Measurements from ENCODE around the gene RNF133.

Gene RNF133

DNA sequence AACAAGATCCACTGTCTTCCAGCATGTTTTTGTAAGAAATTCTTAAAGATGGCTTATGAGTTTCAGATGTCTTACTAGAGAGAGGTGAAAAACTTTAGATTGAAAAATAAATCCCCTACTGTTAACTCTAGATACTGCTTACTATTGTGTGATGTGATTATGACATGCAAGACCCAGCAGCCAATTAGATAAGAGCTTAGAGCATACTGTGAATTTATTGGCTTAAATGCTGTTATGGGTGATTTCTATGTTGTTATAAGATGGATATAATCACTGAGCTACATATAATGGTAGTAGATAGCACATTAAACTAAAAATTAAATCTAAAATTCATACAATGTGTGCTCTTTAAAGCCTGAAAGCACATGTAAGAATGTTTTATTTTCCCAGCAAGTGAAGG lies at the start of gene RNF133:
RNF133 (minus strand) TSS at position 101 of the 400 bp plus-strand sequence. CDS start 199 bp downstream, outside the sequence.
- DNase-seq (ENCODE audit: low read depth in 2 of 2): no peak

DNA sequence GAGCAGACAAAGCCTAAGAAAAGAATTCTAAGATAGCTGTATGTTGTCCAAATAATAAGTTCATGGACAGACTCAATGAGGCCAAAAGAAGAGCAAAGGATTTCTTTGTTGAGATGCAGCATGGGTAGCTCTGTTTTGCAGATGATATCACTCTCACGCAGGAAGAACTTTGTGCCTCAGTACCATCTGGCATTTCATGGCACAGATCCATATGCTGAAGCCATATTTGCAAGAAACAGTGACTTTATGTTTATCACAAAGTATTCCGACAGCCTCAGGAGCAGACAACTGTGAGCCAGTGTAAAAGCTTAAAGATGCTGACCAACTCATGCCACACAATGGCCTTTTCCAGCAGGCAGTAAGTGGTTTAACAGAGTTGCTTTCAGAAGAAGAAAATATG lies 49.3 kb upstream of the RNF133 start:
- no peak for DNase-seq (ENCODE audit: low read depth in 2 of 2)

- DNase-seq (ENCODE audit: low read depth in 2 of 2): no peak
Measured at GRCh38 chr7:122746948-122747347, 48.0 kb upstream of the RNF133 start.

GRCh38 chr7:122743211-122743610 lies 44.3 kb upstream of the RNF133 start:
- no peak for DNase-seq (ENCODE audit: low read depth in 2 of 2)

DNA sequence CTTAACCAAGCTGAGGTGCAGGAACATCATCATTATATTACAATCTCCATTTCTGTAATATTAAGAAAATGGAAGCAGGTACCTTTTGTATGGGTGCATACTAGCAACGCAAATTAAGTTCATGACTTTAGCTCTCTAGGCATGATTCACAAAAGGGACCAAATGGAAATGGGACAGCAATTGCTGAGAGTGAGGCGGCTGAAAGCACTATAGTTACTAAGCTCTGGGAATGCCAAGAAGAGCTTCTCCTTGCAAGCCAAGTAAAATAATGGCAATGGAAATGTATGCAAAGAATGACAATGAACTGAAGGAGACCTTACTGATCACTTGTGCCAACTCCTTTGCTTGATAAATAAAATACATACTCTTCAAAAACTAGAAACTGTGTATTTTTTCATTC lies 40.0 kb upstream of the RNF133 start:
- no peak for DNase-seq (ENCODE audit: low read depth in 2 of 2)

GRCh38 chr7:122736183-122736582 lies 37.3 kb upstream of the RNF133 start:
- DNase-seq (ENCODE audit: low read depth in 2 of 2): no peak

DNA sequence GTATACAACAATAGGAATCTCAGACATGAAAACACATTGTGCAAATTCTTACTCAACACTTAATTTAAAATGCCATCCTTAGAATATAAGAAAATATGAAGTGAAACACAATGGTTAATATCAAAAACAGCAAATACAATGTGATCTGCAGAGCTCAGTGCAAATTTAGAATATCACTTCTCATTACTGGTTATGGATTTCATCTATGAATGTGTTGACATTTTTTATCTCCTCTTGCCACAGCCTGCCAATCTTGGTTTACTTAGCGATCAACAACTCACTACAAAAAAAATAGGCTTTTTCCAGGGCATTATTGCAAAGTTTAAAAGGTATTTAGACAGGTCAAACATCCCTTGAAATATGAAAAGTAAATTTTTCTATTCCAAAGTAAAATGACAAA lies 28.8 kb upstream of the RNF133 start:
- DNase-seq (ENCODE audit: low read depth in 2 of 2): no peak

DNA sequence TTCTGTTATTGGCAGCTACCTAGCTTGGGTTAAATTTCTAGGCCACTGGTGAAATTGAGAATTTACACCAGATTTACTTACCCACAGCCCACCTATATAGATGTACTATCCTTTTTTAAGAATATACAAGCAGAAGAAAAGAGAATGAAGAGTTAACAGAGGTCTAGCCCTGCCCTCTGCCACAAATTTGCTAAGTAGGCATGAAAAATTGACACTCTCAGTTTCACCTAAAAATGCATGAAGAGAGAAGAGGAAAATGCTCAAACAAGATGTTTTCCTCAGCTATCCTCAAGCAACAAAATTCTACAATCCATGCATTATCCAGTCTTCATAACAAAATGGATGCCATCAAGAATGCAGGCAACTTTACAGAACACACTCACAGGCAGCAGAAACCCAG lies 28.4 kb upstream of the RNF133 start:
- no peak for DNase-seq (ENCODE audit: low read depth in 2 of 2)

DNA sequence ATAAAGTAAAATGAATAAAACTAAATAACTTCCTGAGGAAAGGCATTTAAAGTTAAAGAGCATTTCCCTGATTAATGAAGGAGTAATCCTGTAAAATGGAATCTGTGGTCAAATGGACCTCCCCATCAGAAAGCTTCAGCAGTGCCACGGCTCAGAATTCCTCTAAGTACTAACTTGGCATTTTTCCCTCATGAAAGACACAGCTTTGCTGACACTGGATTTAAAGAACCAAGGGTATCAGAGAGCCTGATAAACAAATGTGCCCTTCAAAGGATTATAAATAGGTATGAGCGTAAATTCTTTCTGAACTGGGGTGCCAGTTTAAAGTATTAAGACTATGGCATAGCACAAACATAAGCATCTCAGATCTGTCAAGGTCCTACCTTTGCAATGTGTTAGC lies 28.0 kb upstream of the RNF133 start:
- no peak for DNase-seq (ENCODE audit: low read depth in 2 of 2)

DNA sequence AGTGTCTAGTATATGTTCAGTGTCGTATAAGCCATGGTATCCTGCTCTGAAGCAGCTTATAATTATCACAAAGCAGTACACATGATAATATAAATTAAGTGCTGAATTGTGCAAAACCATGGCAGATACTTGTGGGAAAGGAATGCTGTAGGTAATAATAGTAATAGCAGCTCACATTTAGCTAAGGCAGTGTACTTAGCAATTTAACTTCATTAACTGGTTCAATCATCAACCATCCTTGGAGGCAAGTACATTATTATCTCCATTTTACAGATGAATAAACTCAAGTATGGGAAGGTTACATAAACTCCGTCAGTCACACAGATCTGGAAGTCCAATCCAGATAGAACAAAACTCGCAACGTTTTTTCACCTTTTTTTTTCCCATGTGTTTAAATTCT lies 25.4 kb upstream of the RNF133 start:
- DNase-seq (ENCODE audit: low read depth in 2 of 2): no peak

DNA sequence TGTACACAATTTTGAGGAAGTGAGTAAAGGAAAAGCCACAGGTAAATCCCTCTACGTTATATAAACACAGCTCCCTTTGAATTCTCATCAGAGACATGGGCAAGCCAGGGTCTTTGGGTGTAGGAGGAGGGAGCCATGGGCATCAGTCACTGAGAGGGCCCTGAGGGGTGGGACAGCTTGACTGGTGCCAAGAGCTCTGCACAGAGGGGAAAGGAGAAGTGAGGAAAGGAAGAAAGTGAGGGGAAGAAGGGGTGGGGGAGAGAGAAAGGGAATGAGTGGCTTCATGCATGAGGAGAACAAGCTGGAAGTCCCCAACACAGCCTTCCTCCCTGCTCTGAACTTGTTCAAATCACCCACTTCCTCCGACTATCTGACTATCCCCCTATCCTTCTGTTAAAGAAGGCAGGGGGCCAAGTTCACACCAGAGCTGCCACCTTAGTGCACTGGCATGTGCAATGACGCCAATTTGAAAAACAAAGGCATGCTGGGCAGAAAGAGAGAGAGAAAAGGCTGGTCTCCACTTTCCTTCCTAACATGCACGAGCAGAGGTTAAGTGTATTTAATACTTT lies 20.2 kb upstream of the RNF133 start:
- DNase-seq (ENCODE audit: low read depth in 2 of 2): no peak

DNA sequence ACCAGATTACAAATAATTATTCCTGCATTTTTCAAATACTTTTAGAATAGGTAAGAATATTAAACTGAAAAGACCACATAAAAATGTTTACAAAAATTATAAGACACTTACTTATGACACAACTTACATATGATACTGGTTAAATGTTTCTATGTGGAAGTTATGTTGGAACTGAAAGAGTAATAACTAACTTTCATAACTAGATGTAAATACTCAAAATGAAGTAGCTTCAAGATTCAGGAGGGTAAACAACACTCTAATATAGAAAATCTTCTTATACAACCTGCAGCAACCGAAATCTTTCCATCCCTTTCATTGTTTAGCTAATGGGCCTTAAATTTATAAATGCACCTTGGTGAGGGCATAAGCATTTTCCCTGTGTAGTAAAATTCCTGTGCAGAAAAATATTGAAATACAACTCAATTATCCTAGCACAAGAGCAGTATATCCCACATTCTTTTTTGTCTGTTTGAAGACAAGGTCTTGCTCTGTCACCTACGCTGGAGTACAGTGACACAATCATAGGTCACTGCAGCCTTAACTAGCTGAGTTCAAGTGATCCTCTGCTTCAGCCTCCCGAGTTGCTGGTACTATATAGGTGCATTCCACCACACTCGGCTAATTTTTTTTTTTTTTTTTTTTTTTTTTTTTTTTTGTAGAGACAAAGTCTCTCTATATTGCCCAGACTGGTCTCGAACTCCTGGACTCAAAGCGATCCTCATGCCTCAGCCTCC lies 18.6 kb upstream of the RNF133 start:
- DNase-seq (ENCODE audit: low read depth in 2 of 2): no peak

- DNase-seq (ENCODE audit: low read depth in 2 of 2): no peak
Measured at GRCh38 chr7:122715183-122715582, 16.3 kb upstream of the RNF133 start.

DNA sequence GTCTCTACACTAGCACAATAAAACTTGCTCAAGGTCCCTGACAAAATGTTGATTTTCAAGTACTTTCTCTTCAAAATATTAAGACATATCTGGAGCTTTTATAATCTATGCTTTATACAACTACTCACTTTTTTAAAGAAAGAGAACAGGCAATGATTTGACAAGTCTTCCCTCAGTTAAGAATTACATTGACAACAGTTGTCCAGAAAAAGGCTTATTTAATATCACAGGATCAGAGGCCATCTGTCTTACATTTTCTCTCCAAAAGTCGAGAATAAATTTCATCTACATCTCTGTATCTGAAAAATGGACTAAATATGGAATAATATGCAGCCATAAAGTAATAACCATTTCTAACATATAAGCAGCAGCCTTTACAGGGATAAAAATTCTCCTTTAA lies 12.0 kb upstream of the RNF133 start:
- no peak for DNase-seq (ENCODE audit: low read depth in 2 of 2)

DNA sequence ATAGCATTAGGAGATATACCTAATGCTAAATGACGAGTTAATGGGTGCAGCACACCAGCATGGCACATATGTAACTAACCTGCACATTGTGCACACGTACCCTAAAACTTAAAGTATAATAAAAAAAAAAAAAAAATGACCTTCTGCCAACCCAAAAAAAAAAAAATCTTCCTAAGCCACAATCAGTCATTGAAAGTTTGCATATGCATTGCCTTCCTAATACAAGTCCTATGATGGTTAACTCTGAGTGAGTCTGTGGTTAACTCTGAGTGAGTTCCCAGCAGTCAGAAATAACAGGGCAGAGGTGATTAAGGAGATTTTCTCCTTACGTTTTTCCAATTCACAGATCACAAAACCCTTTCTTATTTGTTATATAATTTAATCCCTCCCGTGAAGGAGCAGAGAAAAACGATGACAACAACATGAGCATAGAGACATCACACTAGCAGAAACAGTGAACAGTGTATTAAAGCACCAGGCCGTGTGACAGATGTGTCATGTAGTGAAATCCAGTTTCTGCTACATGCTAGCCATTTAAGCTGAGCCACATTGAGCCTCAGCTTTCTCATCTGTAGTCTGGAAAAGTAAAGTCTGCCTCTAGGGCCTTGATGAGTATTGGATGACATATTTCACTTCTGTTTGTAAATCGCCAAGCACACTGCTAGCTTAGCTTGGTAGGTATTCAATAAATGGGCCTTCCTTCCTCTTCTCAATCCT lies 11.2 kb upstream of the RNF133 start:
- DNase-seq (ENCODE audit: low read depth in 2 of 2): no peak

GRCh38 chr7:122706836-122707235 lies 7.9 kb upstream of the RNF133 start:
- DNase-seq (ENCODE audit: low read depth in 2 of 2): no peak

DNA sequence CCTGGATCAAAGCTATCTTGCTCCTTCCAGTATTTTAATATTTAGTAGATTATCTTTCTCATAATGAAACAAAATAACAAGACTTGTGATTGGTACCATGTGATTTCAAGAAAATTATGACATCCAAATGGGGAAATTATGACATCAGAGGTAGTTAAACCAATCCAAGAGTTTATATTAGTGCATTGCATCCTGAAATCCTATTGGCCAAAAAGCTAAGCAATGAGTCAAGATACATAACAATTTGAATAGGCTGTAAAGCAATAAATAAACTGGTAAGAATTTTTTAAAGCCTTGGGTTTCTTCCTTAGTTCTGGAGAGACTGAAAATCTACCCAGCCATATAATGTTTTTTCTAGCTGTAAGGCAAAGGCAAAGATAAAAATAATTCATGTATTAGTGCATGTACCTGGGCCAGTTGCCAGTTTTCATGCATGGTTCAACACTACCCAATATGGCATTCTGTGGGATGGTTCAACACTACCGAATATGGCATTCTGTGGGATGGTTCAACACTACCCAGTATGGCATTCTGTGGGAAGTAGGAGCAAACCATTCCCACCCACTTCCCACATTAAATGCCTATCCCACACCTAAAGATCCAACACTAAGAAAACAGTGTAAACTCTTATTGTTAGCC lies 4.1 kb upstream of the RNF133 start, which contains the start of gene RNF148:
RNF148 (minus strand) TSS at position 51 of the 639 bp plus-strand sequence. CDS start 172 bp downstream, outside the sequence.
- no peak for DNase-seq (ENCODE audit: low read depth in 2 of 2)

DNA sequence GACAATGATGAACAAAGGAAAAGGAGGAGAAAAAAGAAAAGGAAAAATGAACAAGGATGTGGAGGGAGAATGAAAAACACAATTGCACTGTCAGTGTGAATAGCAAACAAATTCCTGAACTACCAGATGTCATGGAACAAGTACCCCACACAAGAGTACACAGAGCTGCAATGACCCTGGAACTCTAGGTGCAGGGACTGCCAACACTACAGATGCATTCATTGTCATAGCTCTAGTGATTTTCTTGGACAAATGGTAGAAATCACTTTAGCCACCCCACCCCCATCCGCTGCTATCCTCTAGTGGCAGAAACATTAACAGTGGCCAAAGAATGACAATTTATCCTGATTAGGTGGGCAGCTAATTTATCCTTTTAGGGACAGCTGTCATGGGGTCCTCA lies 3.1 kb downstream of the RNF133 start:
- DNase-seq (ENCODE audit: low read depth in 2 of 2): no peak

- DNase-seq (ENCODE audit: low read depth in 2 of 2): no peak
Measured at GRCh38 chr7:122694697-122695096, 4.2 kb downstream of the RNF133 start.

GRCh38 chr7:122692769-122693309 lies 6.1 kb downstream of the RNF133 start:
- DNase-seq (ENCODE audit: low read depth in 2 of 2): no peak

DNA sequence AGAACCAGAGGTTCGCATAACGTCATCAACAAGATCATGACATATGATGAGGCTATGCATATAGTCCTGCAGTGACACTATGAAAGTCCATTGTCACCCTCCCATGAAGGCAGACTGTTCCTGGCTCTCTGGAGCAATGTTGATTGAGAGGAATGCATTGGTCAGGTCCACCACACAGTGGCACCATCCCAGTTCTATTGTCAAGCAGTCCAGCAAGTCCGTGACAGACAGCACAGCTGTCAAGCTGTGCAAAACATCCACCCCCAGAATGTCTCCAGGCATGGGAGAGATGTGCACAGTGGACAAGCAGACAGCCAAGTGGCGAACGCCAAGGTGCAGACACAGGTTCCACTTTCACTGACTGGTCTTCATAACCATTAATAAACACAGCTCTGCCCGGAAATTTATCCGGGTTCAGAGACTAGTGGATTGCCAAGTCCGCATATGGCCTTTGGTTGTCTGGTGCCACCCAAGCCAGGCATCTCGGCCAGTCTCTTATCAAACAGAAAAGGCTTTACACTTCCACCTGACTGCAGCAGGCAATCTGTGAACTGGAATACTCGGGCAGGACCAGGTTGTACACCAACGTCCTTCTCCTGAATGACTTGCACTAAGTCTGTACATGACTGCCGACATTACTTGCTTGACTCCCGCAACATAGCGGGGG lies 7.2 kb downstream of the RNF133 start:
- DNase-seq (ENCODE audit: low read depth in 2 of 2): no peak
